H9 (cell line): Measurements from ENCODE around the gene ENKD1. TPM values are rescaled to one million over a fixed set of nuclear protein-coding genes. Genes with fewer than 3 reads are reported as not detected.
A peak's percentile ranks its signal among the peaks of the same experiment; 100 is the strongest.

Experiments
- DNase-seq: peaks from one replicate; pipeline ENCODE4 v3.0.0-alpha.2; 2017
- H2AFZ ChIP-seq: one replicate; pipeline ENCODE4 v1.6.1; 2013; ENCODE audit warnings: mild to moderate bottlenecking, low read length, control low read depth, moderate library complexity
- H2AK5ac ChIP-seq: 2 replicates; pipeline ENCODE4 v1.6.1; 2013; ENCODE audit warnings: low read length, control low read depth, mixed read lengths; ENCODE audit not compliant: insufficient read length
- H2BK120ac ChIP-seq: one replicate; pipeline ENCODE4 v1.6.1; 2013; ENCODE audit warnings: low read depth, mild to moderate bottlenecking, low read length, control low read depth, inconsistent platforms; ENCODE audit not compliant: poor library complexity, severe bottlenecking
- H2BK12ac ChIP-seq: 2 replicates; pipeline ENCODE4 v1.6.1; 2013; ENCODE audit warnings: low read length, control low read depth, mixed read lengths, low read depth; ENCODE audit not compliant: insufficient read length
- H2BK15ac ChIP-seq: 2 replicates; pipeline ENCODE4 v1.6.1; 2013; ENCODE audit warnings: low read depth, low read length, control low read depth
- H2BK20ac ChIP-seq: one replicate; pipeline ENCODE4 v1.6.1; 2013; ENCODE audit warnings: low read depth, mild to moderate bottlenecking, low read length, control low read depth, inconsistent platforms; ENCODE audit not compliant: poor library complexity, severe bottlenecking
- H2BK5ac ChIP-seq: 2 replicates; pipeline ENCODE4 v1.6.1; 2013; ENCODE audit warnings: low read length, control low read depth, mixed read lengths; ENCODE audit not compliant: insufficient read length
- H3K14ac ChIP-seq: 2 replicates; pipeline ENCODE4 v1.6.1; 2013; ENCODE audit warnings: low read length, control low read depth; ENCODE audit not compliant: insufficient read depth
- H3K18ac ChIP-seq: 2 replicates; pipeline ENCODE4 v1.6.1; 2013; ENCODE audit warnings: low read depth, mild to moderate bottlenecking, mixed read lengths, low read length, control low read depth; ENCODE audit not compliant: insufficient read length
- H3K23ac ChIP-seq: 2 replicates; pipeline ENCODE4 v1.6.1; 2013; ENCODE audit warnings: low read length, control low read depth, mixed read lengths, low read depth; ENCODE audit not compliant: insufficient read length
- H3K23me2 ChIP-seq: 2 replicates; pipeline ENCODE4 v1.6.1; 2013; ENCODE audit warnings: low read depth, mild to moderate bottlenecking, mixed read lengths, low read length, control low read depth; ENCODE audit not compliant: insufficient read length, poor library complexity, severe bottlenecking
- H3K27ac ChIP-seq: 2 replicates; pipeline ENCODE4 v1.5.1; 2013; ENCODE audit warnings: low read length, control low read depth, mixed read lengths, low read depth; ENCODE audit not compliant: insufficient read length
- H3K27me3 ChIP-seq: 2 replicates; pipeline ENCODE4 v1.6.1; 2013; ENCODE audit warnings: low read length, control low read depth, inconsistent platforms; ENCODE audit not compliant: insufficient read depth
- H3K4ac ChIP-seq: 2 replicates; pipeline ENCODE4 v1.6.1; 2013; ENCODE audit warnings: low read depth, mild to moderate bottlenecking, control low read depth, inconsistent platforms, low read length, moderate library complexity
- H3K4me1 ChIP-seq: 2 replicates; pipeline ENCODE4 v1.6.1; 2013; ENCODE audit warnings: low read length, control low read depth, inconsistent platforms; ENCODE audit not compliant: insufficient read depth
- H3K4me2 ChIP-seq: 2 replicates; pipeline ENCODE4 v1.6.1; 2013; ENCODE audit warnings: low read length, control low read depth, mixed read lengths; ENCODE audit not compliant: insufficient read length, insufficient read depth
- H3K56ac ChIP-seq: 2 replicates; pipeline ENCODE4 v1.6.1; 2013; ENCODE audit warnings: low read depth, mild to moderate bottlenecking, mixed read lengths, low read length, control low read depth; ENCODE audit not compliant: insufficient read length
- H3K79me1 ChIP-seq: 2 replicates; pipeline ENCODE4 v1.6.1; 2013; ENCODE audit warnings: low read depth, mild to moderate bottlenecking, moderate library complexity, low read length, control low read depth, inconsistent platforms; ENCODE audit not compliant: insufficient read depth, poor library complexity, severe bottlenecking
- H3K79me2 ChIP-seq: 2 replicates; pipeline ENCODE4 v1.6.1; 2013; ENCODE audit warnings: low read length, control low read depth, inconsistent platforms; ENCODE audit not compliant: insufficient read depth
- H3K9ac ChIP-seq: 2 replicates; pipeline ENCODE4 v1.6.1; 2013; ENCODE audit warnings: low read length, control low read depth, mixed read lengths; ENCODE audit not compliant: insufficient read length; ENCODE audit errors: extremely low read depth
- H3K9me3 ChIP-seq: one replicate; pipeline ENCODE4 v1.6.1; 2013; ENCODE audit warnings: low read depth, low read length, inconsistent platforms; ENCODE audit not compliant: control insufficient read depth
- H3T11ph ChIP-seq: one replicate; pipeline ENCODE4 v1.6.1; 2013; ENCODE audit warnings: mild to moderate bottlenecking, low read length, control low read depth, inconsistent platforms
- H4K20me1 ChIP-seq: one replicate; pipeline ENCODE4 v1.6.1; 2013; ENCODE audit not compliant: control insufficient read depth, insufficient read length, insufficient read depth
- H4K5ac ChIP-seq: 2 replicates; pipeline ENCODE4 v1.6.1; 2013; ENCODE audit warnings: low read depth, mild to moderate bottlenecking, mixed read lengths, low read length, control low read depth; ENCODE audit not compliant: insufficient read length
- H4K8ac ChIP-seq: replicated peaks from 2 replicates; pipeline ENCODE4 v1.6.1; 2013; ENCODE audit warnings: low read length, control low read depth, mixed read lengths, low read depth; ENCODE audit not compliant: insufficient read length
- H4K91ac ChIP-seq: 2 replicates; pipeline ENCODE4 v1.6.1; 2013; ENCODE audit warnings: low read depth, mild to moderate bottlenecking, moderate library complexity, mixed read lengths, low read length, control low read depth; ENCODE audit not compliant: insufficient read length
- H3K27ac Mint-ChIP-seq, 3 experiments: 2 replicates in 2 of 3; 3 replicates in 1 of 3; pipeline ENCODE4 v1.8.0; 2020 to 2021; ENCODE audit warnings: mixed read lengths in 3 of 3, mild to moderate bottlenecking in 1 of 3, moderate library complexity in 1 of 3
- H3K27me3 Mint-ChIP-seq: 2 replicates; pipeline ENCODE4 v1.8.0; 2021; ENCODE audit warnings: low read depth, mild to moderate bottlenecking, moderate library complexity, mixed read lengths
- H3K36me3 Mint-ChIP-seq, 3 experiments: 2 replicates in 2 of 3; 3 replicates in 1 of 3; pipeline ENCODE4 v1.8.0; 2020 to 2021; ENCODE audit warnings: low read depth in 3 of 3, mixed read lengths in 3 of 3; ENCODE audit not compliant: insufficient read depth in 1 of 3
- H3K4me1 Mint-ChIP-seq, 2 experiments: 2 replicates each; pipeline ENCODE4 v1.8.0; 2020; ENCODE audit warnings: mixed read lengths in 2 of 2
- H3K4me3 Mint-ChIP-seq, 2 experiments: 2 replicates in 1 of 2; 3 replicates in 1 of 2; pipeline ENCODE4 v1.8.0; 2020 to 2021; ENCODE audit warnings: mild to moderate bottlenecking in 2 of 2, mixed read lengths in 2 of 2, moderate library complexity in 1 of 2
- H3K9me3 Mint-ChIP-seq, 2 experiments: 2 replicates in 1 of 2; 3 replicates in 1 of 2; pipeline ENCODE4 v1.8.0; 2020; ENCODE audit warnings: mild to moderate bottlenecking in 2 of 2, mixed read lengths in 2 of 2, moderate library complexity in 1 of 2
- WGBS: extraction: QIAGEN DNeasy Blood & Tissue Kit; methylation state at CpG from one replicate; pipeline ENCODE4 v1.1.7; 2013; ENCODE audit warnings: missing lambda C conversion rate, low lambda C conversion rate, mixed read lengths; ENCODE audit not compliant: insufficient read length; ENCODE audit errors: extremely low coverage; 5-methylcytosine and 5-hydroxymethylcytosine counted together
- total RNA-seq: library from RNA; stranded (reverse); gene quantifications from 2 replicates; pipeline ENCODE4 v1.2.1, GENCODE V29; 2021
- TF ChIP-seq, protein P1 (sequence below): fragments of 200-600 bp; sonication (generic); conservative IDR thresholded peaks from 3 replicates; pipeline ENCODE4 v1.8.0; 2021; ENCODE audit warnings: antibody characterized with exemption, mild to moderate bottlenecking

ENKD1 gene
- total RNA-seq, 1 experiment from 2014 or later = 9.5 TPM

DNA sequence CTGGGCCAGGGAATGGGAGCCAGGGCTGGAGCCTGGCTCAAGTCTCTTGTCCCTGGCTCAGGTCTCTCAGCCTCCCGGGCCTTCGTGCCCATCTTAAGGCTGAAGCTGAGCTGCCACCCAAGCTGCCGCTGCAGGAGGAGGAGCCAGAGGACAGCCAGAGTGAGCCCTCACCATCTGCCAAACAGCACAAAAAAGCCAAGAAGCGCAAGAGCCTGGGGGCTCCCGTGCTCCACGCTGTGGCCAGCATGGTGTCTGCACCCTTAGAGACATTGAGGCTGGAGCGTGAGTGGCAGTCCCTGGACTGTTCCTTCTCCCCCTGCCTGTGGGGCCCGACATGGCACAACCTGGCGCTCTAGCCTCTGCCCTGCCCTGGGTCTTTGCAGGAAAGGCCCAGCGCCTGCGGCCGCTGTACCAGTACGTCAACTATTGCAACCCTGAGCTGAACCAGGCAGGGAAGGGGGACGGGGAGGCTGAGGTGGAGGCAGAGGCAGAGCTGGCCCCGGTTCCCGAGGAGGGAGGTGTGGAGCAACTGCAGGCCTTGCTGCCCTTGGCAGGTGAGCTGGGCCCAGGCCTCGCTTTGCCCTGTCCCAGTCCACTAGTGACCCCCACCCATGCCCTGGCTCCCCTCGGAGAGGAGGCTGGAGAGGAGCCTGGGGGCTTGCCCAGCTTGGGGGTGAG is 1.4 kb upstream of the ENKD1 start:
- Histone ChIP-seq H3K18ac (no peak overlapping the region), H3K4ac (no peak overlapping the region)

More for the DNA sequence above, 1.4 kb upstream of the ENKD1 start:
- no peak overlapping the region for H2BK120ac ChIP-seq
- H4K8ac ChIP-seq = no peak overlapping the region
- no peak overlapping the region for H3K9ac ChIP-seq
- H2BK5ac ChIP-seq = no peak overlapping the region
- H2AFZ ChIP-seq = no peak overlapping the region
- no peak overlapping the region for H2BK20ac ChIP-seq
- H3K27me3 ChIP-seq = no peaks in the 10 kb centered on the region
- Mint-ChIP-seq H3K36me3 (peaks cover 2 to 8% (median 3%) of the 10 kb centered on the region in 3 experiments; a peak in 5 of 7 replicates), H3K4me3 (no peak overlapping the region; a peak in 1 of 5 replicates), H3K27me3 (peaks cover 4% of the 10 kb centered on the region), H3K4me1 (peaks cover 8 to 18% of the 10 kb centered on the region in 2 experiments; a peak in 3 of 4 replicates), H3K27ac (no peak overlapping the region), H3K9me3 (no peaks in the 10 kb centered on the region)
- H3K79me2 ChIP-seq = no peaks in the 10 kb centered on the region
- H4K20me1 ChIP-seq = no peaks in the 10 kb centered on the region
- no peak overlapping the region for H3K27ac ChIP-seq
- no peak overlapping the region for H3K23ac ChIP-seq
- H3K23me2 ChIP-seq = peaks cover 3% of the 10 kb centered on the region
- H3K14ac ChIP-seq = no peak overlapping the region
- WGBS = no CpG with 5 or more reads among the region's 18 CpGs
- H3K79me1 ChIP-seq = no peaks in the 10 kb centered on the region
- TF ChIP-seq, protein P1, sequence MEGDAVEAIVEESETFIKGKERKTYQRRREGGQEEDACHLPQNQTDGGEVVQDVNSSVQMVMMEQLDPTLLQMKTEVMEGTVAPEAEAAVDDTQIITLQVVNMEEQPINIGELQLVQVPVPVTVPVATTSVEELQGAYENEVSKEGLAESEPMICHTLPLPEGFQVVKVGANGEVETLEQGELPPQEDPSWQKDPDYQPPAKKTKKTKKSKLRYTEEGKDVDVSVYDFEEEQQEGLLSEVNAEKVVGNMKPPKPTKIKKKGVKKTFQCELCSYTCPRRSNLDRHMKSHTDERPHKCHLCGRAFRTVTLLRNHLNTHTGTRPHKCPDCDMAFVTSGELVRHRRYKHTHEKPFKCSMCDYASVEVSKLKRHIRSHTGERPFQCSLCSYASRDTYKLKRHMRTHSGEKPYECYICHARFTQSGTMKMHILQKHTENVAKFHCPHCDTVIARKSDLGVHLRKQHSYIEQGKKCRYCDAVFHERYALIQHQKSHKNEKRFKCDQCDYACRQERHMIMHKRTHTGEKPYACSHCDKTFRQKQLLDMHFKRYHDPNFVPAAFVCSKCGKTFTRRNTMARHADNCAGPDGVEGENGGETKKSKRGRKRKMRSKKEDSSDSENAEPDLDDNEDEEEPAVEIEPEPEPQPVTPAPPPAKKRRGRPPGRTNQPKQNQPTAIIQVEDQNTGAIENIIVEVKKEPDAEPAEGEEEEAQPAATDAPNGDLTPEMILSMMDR = peak; percentile 78
- no peak overlapping the region for H3K56ac ChIP-seq
- H2BK12ac ChIP-seq = no peak overlapping the region
- H4K91ac ChIP-seq = no peak overlapping the region
- H4K5ac ChIP-seq = no peak overlapping the region
- peak; percentile 93 for DNase-seq
- H3K9me3 ChIP-seq = no peaks in the 10 kb centered on the region
- H2AK5ac ChIP-seq = no peak overlapping the region
- no peak overlapping the region for H2BK15ac ChIP-seq
- H3K4me1 ChIP-seq = no peaks in the 10 kb centered on the region
- no peak overlapping the region for H3K4me2 ChIP-seq
- H3T11ph ChIP-seq = no peak overlapping the region
